ENCODE results near the gene CDK7.

Gene CDK7

GRCh38 chr5:69271376-69271775 is 36.7 kb downstream of the CDK7 start:
- no peak for TF ChIP-seq CTCF (IDR thresholded peaks at IDR 0.05; ENCODE audit: low read depth, low read length, missing control alignments)
- in situ Hi-C loops (cut with HindIII; ENCODE audit: low sequenced_read_pairs): loop anchor here (25.0 kb wide), 1 partner anchor 116 kb away; no protein-coding TSS in a partner anchor
- no peak overlapping the region for H3K4me3 ChIP-seq (ENCODE audit: low read depth, low read length)
- DNase-seq (ENCODE audit: low read depth): no peak

- H3K4me3 ChIP-seq (ENCODE audit: low read depth, low read length): no peak overlapping the region
- no peak for DNase-seq (ENCODE audit: low read depth)
- in situ Hi-C loops (cut with HindIII; ENCODE audit: low sequenced_read_pairs): no loop called here
- no peak for TF ChIP-seq CTCF (IDR thresholded peaks at IDR 0.05; ENCODE audit: low read depth, low read length, missing control alignments)
Observed at GRCh38 chr5:69275563-69275962, 40.9 kb downstream of the CDK7 start.

- TF ChIP-seq CTCF (IDR thresholded peaks at IDR 0.05; ENCODE audit: low read depth, low read length, missing control alignments): no peak
- in situ Hi-C loops (cut with HindIII; ENCODE audit: low sequenced_read_pairs): no loop called here
- peak; percentile 20 for DNase-seq (ENCODE audit: low read depth)
- H3K4me3 ChIP-seq (ENCODE audit: low read depth, low read length): no peak overlapping the region
Observed at GRCh38 chr5:69276422-69277174, 41.9 kb downstream of the CDK7 start.

GRCh38 chr5:69279517-69279916 is 44.8 kb downstream of the CDK7 start:
- in situ Hi-C loops (cut with HindIII; ENCODE audit: low sequenced_read_pairs): no loop called here
- TF ChIP-seq CTCF (IDR thresholded peaks at IDR 0.05; ENCODE audit: low read depth, low read length, missing control alignments): no peak
- DNase-seq (ENCODE audit: low read depth): no peak
- H3K4me3 ChIP-seq (ENCODE audit: low read depth, low read length): no peak overlapping the region

GRCh38 chr5:69281114-69281513 is 46.4 kb downstream of the CDK7 start:
- in situ Hi-C loops (cut with HindIII; ENCODE audit: low sequenced_read_pairs): no loop called here
- no peak for TF ChIP-seq CTCF (IDR thresholded peaks at IDR 0.05; ENCODE audit: low read depth, low read length, missing control alignments)
- no peak for DNase-seq (ENCODE audit: low read depth)
- H3K4me3 ChIP-seq (ENCODE audit: low read depth, low read length): no peak overlapping the region

GRCh38 chr5:69284203-69284602 is 49.5 kb downstream of the CDK7 start:
- DNase-seq (ENCODE audit: low read depth): no peak
- TF ChIP-seq CTCF (IDR thresholded peaks at IDR 0.05; ENCODE audit: low read depth, low read length, missing control alignments): no peak
- H3K4me3 ChIP-seq (ENCODE audit: low read depth, low read length): no peak overlapping the region
- in situ Hi-C loops (cut with HindIII; ENCODE audit: low sequenced_read_pairs): no loop called here

Measured in astrocyte of the cerebellum (primary cell).